Activated CD4-positive, alpha-beta T cell treated with anti-CD3 and anti-CD28 coated beads, Interleukin-10, Interleukin-2, amounts not matched to agents 100 ng/mL and 50 ng/mL, durations not matched to agents 16 hours and 8 hours (primary cell): ENCODE results near the gene KCNIP1.

Source experiments
- DNase-seq: peaks from one replicate; pipeline ENCODE4 v3.0.0-alpha.2; 2020

The KCNIP1 gene

DNA sequence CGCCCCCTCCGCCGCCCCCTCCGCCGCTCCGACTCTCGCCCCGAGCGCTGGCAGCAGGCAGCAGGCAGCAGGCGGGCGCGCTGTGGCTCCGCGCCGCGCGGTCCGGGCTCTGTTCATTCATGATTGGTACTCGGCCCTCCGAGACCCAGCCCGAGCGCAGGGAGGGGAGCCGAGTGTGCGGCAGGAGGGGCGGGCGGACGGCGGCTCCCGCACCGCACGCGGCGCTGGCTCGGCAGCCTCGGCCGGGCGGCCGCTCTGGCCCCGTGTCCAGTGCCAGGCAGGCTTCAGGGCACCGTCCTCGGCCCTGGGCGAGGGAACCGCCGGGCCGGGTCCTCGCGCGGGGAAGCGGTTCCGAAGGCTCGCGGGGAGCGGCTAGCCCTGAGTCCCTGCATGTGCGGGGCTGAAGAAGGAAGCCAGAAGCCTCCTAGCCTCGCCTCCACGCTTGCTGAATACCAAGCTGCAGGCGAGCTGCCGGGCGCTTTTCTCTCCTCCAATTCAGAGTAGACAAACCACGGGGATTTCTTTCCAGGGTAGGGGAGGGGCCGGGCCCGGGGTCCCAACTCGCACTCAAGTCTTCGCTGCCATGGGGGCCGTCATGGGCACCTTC, at the start of gene KCNIP1:
KCNIP1 (plus strand) TSS at position 31 of the 607 bp plus-strand sequence.
- no peak for DNase-seq

DNA sequence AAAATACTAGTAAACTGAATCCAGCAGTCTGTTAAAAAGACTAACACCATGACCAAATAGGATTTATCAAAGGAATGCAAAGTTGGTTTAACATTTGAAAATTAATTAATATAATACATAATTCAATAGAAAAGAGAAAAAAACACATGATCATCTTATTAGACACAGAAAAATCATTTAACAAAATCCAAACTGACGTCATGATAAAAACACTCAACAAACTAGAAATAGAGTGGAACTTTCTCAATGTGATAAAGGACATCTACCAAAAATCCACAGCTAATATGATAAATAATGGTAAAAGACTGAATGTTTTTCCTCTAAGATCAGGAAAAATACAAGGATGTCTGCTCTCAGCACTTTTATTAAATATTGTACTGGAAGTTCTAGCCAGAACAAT, 40.4 kb upstream of the KCNIP1 start:
- no peak for DNase-seq

DNA sequence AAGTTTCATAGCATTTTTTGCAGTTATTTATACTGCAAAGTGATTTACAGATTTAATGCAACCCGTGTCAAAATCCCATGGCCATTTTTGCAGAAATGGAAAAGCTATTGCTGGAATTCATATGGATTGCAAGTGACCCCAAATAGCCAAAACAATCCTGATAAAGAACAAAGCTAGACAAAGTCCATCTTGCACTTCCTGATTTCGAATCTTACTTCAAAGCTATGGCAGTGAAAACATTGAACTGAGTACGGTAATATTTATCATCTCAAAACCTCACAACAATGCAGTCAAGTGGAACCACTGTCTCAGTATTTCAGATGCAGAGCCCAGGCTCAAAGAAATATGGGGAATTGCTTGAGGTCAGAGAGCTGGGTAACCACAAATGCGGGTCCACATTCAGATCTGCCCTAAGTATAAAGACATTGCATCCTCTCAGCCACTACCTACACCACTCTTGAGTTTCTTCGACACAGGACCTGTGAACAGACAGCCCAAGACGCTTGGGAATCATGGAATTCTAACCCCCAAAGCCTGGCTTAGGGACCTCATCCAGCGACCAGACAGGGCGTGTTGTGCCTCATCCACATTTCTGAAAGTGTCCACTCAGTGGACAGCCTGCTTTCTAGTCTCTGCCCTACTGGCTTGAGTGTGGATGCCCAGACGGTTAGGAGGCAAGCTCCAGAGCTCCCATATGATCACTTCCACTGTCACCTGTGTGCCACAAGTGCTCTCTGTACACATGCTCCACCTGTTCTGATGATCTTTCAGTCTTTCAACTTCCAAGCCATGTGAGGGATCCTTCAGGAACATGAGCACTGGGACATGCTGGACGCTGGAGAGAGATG, 39.3 kb upstream of the KCNIP1 start:
- DNase-seq = no peak

DNA sequence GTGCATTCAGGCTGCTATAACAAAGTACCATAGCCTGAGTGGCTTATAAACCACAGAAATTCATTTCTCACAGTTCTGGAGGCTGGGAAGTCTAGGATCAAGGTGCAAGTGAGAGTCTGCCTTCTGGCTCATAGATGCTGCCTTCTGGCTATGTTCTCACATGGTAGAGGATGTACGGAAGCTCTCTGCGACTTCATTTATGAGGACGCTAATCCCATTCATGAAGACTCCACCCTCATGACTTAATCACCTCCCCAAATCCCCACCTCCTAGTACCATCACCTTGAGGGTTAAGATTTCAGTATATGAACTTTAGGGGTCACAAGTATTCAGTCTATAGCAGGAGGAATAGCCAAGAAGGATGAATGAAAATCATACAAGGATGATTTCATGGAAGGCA, 37.3 kb upstream of the KCNIP1 start:
- DNase-seq = no peak

DNA sequence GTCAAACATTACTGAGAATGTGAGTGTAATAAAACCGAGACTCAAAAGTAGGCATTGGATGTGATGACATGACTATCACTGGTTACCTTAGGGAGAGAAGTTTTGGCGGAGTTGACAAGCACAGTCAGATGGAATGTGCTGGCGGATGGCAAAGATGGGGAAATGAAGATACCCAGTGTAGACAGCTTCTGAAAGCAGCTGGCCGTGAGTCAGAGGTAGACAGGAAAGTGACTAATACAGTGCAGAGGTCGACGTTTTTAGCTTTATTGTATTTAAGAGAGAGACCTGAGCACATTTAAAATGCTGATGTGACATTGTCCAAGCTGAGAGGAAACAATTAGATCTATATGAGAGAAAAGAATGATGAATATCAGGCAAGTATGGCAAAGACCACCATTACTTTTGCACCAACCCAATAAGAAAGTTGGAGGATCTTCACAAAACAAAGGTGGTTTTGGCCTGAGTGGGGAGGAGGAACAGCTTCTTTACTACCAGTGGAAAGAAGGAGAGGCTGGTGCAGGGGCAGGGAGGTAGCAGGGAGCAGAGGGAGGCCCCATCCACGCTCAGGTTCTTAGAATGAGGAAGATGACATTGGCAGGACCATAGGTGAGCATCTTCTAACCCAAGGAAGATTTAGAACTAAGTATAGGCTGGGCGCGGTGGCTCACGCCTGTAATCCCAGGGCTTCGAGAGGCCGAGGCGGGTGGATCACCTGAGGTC, 36.7 kb upstream of the KCNIP1 start:
- peak; percentile 85 for DNase-seq

DNA sequence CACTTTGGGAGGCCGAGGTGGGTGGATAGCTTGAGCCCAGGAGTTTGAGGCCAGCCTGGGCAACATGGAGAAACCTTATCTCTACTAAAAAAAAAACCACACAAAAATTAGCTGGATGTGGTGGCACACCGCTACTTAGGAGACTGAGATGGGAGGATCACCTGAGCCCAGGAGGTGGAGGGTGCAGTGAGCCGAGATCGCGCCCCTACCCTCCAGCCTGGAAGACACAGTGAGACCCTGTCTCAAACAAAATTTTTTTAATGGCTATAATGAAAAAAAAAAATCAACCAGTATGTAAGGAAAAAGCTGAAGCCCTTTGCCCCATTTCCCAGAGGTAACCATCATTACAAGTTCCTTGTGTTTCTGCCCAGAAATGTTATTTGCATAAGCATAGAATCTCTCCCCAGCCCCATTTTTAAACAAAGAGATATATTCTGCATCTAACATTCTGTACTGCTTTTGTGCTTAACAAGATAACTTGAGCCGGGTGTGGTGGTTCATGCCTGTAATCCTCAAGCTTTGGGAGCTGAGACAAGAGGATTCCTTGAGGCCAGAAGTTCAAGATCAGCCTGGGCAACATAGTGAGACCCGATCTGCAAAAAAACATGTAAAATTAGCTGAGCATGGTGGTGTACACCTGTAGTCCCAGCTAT, 35.1 kb upstream of the KCNIP1 start:
- no peak for DNase-seq

DNA sequence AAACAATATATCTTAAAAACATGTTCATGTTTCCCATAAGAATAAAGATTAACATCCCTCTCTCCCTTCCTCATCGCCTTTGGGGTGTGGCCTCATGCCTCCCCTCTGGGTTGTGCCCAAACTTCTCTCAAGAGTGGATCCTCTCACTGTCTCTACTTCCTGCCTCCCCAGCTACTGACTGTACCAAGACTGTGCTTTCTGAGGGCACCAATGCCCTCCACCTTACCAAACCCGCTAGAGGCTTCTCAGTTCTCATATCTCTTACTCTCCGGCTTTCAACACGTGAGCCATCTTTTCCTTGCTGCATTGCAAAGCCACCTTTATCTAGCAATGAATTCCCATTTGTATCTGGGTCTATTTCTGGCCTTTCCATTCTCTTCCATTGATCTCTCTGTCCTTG, 34.4 kb upstream of the KCNIP1 start:
- no peak for DNase-seq

DNA sequence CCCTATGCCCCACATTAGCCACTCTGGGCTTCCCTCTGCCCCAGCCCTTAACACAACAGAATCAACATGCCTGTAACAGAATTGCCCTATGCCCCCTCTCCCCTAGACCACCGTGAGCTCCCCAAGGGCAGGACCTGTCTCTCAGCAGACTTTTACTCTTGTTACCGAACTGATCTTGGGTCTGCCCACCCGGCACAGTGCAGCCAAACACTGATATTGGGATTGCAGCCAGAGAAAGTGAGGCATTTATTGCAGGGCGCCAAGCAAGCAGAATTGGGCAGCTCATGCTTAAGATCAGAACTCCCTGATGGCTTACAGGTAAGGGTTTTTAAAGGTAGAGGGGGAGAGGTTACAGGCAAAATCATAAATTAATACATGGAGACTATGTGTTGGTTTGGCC, 33.5 kb upstream of the KCNIP1 start:
- no peak for DNase-seq

DNA sequence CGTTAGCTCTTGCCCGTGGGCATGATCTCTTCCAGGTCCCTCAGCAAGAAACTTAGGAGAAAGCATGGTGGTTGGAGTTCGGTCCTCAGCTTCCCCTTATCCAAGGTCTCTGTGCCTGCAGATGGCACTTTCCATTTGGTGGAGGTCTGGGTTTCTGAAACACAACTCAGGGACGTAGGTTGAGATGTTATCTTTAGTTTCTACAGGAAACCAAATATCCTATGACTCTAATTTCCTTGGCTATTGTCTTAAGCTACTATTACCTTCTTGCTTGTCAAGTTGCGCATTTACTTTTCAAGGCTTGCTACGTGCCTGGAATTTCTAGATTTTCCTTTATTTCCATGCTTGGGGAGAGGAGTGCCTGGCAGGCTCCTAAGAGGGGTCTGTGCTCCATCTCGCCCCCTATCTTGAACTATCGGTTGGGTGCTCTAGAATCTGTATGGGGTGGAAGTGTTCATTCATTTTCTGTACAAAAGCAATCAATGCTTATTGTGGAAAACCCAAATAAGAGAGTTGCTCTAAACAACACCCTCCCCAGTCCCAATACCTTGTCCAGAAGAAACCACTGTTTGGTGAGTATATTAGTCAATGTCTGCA, 32.9 kb upstream of the KCNIP1 start:
- DNase-seq = no peak

DNA sequence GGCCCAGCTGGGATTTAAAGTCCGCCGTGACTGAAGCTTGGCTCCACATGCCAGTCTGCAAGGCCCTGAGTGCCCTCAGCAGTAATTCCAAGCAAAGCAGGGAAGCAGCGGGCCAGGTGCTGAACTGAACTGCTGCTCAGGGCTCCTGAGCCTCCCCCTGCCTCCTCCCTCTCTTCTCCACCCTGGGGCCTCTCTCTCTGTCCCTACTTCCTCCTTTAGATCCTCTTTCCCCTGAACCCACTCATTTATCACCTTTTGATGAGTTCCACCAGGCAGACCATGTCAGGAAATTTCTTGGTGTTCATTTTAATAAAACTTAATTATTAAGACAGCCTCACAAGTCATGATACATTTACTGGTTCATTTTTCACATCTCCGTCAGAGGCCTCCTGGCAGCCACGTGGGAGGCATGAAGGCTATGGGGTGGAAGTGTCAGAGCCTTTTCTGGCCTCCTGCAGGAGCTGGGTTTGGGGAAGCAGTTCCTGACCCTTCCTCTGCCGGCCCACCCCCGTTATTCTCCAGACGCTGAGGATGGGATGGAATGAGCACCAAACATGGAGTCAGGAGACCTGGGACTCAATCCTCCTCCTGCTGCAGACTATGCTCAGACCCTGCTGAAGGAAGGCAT, 32.2 kb upstream of the KCNIP1 start:
- DNase-seq = no peak

DNA sequence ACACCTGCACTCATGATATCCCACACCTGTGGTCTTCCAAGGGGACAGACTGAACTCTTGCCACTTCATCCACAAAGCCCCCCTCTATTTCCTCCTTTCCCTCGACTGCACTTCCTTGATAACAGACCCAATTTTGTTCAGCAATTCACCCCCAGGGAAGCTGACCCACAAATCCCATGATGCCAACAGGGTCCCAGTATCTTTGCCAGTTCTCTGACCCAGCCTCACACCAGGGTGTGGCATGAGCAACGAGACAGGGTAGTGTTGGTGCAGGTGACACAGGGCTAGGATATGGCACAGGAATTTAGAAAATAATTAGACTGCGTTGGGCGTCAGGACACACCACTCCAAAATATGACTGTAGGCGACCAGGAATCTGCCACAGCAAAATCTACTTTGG, 30.2 kb upstream of the KCNIP1 start:
- DNase-seq = no peak

DNA sequence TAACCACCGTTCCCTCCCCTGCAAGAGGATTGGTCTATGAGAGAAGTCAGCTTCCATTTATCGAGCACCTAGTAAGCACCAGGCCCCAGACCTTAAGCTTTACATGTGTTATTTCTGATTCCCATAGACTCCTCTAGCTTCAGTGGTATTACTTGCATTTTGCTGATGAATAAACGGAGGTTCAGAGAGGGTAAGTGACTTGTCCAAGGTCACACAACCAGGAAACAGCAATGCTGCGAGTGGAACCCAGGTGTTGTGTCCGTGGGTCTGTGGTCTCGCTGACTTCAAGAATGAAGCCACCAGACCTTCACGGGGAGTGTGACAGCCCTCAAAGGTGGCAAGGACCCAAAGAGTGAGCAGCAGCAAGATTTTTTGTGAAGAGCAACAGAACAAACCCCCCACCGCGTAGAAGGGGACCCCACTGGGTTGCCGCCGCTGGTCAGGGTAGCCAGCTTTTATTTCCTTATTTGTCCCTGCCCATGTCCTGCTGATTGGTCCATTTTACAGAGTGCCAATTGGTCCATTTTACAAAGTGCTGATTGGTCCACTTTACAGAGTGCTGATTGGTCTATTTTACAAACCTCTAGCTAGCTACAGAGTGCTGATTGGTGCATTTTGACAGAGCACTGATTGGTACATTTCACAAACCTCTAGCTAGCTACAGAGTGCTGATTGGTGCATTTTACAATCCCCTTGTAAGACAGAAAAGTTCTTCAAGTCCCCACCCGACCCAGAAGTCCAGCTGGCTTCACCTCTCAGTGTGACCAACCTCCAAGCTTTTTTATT, 29.1 kb upstream of the KCNIP1 start:
- DNase-seq = no peak

DNA sequence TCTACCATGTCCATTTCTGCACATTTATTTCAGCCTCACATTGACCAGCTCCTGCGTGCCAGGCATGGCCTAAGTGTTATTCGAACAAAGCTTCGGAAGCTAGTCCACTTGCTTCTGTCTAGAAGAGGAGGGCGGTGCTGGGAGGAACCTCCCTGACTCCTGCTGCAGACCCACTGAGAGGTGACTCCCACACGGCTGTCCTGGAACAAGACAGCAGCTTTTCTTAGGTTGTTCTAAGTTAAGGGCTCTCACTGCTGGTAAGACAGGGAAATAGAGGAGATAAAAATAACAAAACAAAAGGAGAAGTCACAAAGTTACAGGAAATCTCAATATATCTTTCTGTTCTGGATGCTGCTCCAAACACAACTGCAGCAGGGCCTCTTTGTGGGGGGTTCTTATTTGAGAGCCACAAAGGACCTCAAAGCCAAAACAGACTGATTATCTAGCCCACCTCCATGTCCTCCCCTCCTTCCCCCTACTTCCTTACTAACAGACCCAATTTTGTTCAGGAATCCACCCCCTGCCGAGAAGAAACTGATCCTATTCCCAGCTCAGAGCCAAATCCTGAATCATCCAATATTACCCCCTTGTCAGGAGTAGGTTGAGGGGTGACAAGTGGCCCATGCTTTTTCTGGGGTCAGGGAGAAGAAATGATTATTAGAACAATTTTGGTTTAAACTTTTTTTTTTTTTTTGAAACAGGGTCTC, 28.4 kb upstream of the KCNIP1 start:
- no peak for DNase-seq

DNA sequence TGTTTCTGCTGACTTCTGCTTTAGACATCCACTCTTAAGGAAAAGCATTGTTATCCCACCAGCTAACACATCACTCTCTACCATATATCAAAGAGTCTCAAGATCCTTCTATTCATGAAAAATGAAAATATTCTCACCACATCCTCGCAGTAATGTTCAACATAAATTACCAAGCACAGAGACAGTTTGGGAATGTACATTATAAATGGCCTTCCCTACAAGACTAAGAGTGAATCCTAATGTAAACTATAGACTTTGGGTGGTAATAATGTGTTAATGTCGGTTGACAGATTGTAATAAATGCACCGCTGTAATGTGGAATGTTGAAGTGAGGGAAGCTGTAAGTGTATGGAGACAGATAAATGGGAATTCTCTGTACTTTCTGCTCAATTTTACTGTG, 27.1 kb upstream of the KCNIP1 start:
- DNase-seq = no peak

DNA sequence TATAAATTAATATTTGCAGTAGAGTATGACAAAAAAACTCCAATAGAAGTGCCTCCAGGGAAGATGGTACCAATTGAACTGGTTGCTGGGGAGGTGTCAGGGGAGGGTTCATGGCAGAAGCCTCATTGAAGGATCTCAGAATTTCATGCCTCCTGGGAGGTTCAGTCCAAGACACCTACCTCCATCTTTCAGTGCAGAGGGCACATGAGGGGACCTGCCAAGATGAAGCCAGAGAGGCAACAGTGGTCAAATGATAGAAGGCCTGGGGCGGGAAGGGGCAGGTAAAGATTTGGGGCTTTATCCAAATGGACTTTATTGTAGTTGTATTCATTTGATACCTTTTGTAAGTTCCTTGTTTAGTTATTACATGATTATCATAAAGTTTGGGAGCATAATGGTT, 25.9 kb upstream of the KCNIP1 start:
- no peak for DNase-seq

DNA sequence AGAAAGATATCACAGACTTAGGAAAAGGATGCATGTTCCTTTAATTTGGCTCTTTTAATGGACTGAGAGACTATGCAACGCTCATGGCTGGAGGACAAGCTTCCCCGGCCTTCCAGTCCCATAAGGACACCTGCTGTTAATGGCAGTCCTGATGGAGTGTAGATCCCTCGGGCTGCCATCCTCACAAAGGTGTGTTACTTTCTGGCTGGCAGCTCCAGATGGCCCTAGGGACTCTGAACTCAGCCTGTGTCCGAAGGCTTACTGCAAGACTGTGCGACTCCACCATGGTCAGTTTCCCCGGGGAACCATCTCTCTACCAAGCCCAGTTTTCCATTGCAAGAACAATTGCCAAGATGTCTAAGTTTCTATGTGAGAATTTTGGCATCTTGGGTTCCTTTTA, 25.5 kb upstream of the KCNIP1 start:
- no peak for DNase-seq

DNA sequence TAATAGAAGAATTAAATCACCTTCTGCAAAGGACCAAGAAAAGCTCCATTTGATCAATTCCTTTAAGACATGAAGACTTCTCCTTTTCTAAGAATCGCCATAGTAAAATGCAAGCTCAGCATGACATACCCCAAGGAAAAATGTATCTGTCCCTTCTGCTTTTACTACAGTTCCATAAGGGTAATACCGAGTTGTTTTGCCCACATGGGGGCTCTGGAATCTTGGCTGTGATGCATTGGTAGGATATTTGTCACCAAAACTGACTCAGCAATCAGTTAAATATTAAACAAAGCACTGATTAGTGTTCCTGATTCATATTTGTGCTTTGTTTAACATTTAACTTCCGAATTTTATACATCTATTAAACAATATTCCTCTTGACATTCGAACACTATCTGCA, 24.3 kb upstream of the KCNIP1 start:
- DNase-seq = no peak

DNA sequence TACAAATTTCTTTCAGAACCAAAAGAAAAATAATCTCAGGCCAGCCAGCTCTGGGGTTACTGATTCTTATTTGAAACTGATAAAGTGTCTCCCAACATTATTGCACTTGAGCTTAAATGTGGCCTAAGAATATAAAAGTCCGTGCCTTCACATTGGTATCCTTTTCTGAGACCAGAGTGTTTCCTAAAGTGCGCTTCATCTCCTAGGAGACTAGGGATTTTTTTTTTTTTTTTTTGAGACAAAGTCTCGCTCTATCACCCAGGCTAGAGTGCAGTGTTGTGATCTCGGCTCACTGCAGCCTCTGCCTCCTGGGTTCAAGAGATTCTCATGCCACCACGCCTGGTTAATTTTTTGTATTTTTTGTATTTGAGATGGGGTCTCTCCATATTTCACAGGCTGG, 23.6 kb upstream of the KCNIP1 start:
- no peak for DNase-seq

DNA sequence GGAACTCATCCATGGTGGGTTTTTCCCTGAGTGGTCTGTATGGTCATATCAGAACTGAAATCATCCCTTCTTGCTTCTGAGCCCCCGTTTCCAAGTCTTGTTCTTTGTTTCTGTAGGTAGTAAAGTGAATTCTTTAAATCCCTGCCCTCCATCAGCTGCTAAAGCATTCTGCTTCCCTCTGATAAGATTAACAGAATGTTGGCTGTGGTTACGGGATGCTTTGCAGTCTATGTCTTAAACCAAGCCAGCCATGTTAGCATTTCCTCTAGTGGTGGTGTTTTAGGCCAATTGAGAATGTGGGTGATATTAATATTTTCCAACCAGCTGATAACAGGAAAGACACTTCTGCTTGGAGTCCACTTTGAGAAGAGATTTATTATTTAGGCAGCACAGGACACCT, 22.0 kb upstream of the KCNIP1 start:
- DNase-seq = no peak

DNA sequence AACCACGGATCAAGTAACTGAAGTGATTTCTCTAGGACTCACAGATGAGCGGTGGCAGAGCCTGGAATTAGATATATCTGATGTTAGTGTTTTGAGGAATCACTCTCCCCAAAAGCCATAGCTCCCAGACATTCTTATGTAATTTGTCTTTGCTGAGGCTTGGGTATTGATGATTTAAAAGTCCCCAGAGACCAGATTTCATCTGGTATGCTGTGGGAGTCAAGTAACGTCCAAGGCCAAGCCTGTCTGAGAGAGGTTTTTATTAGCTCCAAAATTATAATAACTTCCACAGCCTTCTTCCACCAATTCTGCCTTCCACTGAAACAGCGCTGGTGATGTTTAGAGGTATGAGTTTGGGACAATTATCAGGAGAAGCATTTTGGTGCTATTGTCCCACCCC, 21.3 kb upstream of the KCNIP1 start:
- no peak for DNase-seq
